Karpas-422 (cell line): ENCODE measurements around the gene DOK7. TPM values are rescaled to one million over a fixed set of nuclear protein-coding genes. Genes with fewer than 3 reads are reported as not detected.

Experiments
- DNase-seq: peaks from one replicate; pipeline ENCODE4 v3.0.0-alpha.2; 2015
- H2AFZ ChIP-seq: fragments of 200-600 bp; sonication (generic); 2 replicates; pipeline ENCODE4 v1.6.1; 2014; ENCODE audit warnings: antibody characterized with exemption, low read length, mixed read lengths
- H3K27ac ChIP-seq: fragments of 200-600 bp; sonication (generic); 2 replicates; pipeline ENCODE4 v1.5.1; 2014; ENCODE audit warnings: mild to moderate bottlenecking, low read length, moderate library complexity
- H3K27me3 ChIP-seq: fragments of 200-600 bp; sonication (generic); 2 replicates; pipeline ENCODE4 v1.6.1; 2014; ENCODE audit warnings: low read length, mixed read lengths
- H3K36me3 ChIP-seq: fragments of 200-600 bp; sonication (generic); 2 replicates; pipeline ENCODE4 v1.6.1; 2014; ENCODE audit warnings: low read length, mixed read lengths; ENCODE audit not compliant: insufficient read depth
- H3K4me1 ChIP-seq: fragments of 200-600 bp; sonication (generic); 2 replicates; pipeline ENCODE4 v1.6.1; 2014; ENCODE audit warnings: mild to moderate bottlenecking, low read length, mixed read lengths
- H3K4me2 ChIP-seq: fragments of 200-600 bp; sonication (generic); 2 replicates; pipeline ENCODE4 v1.6.1; 2014; ENCODE audit warnings: low read length, low read depth, mild to moderate bottlenecking; ENCODE audit not compliant: poor library complexity, severe bottlenecking
- H3K4me3 ChIP-seq: fragments of 200-600 bp; sonication (generic); 2 replicates; pipeline ENCODE4 v1.5.1; 2014; ENCODE audit warnings: mild to moderate bottlenecking, antibody characterized with exemption, low read length, mixed read lengths
- H3K79me2 ChIP-seq: fragments of 200-600 bp; sonication (generic); 2 replicates; pipeline ENCODE4 v1.6.1; 2014; ENCODE audit warnings: mild to moderate bottlenecking, low read length, mixed read lengths
- H3K9ac ChIP-seq: fragments of 200-600 bp; sonication (generic); 2 replicates; pipeline ENCODE4 v1.6.0; 2014; ENCODE audit warnings: low read length
- H3K9me2 ChIP-seq: fragments of 200-600 bp; sonication (generic), shearing (Covaris generic); replicated peaks from 2 replicates; pipeline ENCODE4 v1.6.0; 2014; ENCODE audit warnings: mild to moderate bottlenecking, low read length, moderate library complexity; ENCODE audit not compliant: insufficient read depth
- H3K9me3 ChIP-seq: fragments of 300-700, 200-600 bp; sonication (generic); 2 replicates; pipeline ENCODE4 v1.6.1; 2014; ENCODE audit warnings: low read length, mixed read lengths
- H4K20me1 ChIP-seq: fragments of 200-600 bp; sonication (generic); 2 replicates; pipeline ENCODE4 v1.6.1; 2014; ENCODE audit warnings: mild to moderate bottlenecking, antibody characterized with exemption, low read length, low read depth; ENCODE audit not compliant: insufficient read depth
- total RNA-seq: library from RNA; depleted of rRNA; stranded (reverse); fragments of >200 nt; shearing (Covaris generic); gene quantifications from 2 replicates; pipeline ENCODE4 v1.2.3, GENCODE V29; 2014; ENCODE audit warnings: low replicate concordance

Gene DOK7
- total RNA-seq, 1 experiment from 2014 or later, result 1.6 TPM

DNA sequence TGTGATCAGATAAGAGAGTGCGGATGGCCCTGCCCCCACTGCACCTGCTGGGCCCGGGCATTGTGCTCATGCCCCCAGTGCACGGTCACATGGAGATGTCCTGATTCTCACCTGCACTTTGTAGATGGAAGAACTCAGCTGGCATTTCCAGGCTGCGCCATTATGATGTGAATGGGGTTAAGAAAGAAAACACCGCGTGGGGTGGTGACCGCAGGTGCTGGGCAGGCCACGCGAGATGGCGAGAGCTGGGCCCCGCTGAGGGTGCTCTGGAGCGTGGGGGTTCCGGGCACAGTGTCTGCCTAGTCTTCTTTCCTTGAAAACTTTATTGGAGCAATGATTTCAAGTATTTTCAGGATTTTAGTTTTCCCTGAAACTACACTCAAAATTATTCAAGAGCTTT, 39.2 kb upstream of the DOK7 start:
- no peaks in the 10 kb centered on the region for H3K36me3 ChIP-seq
- no peaks in the 10 kb centered on the region for H3K9me3 ChIP-seq
- DNase-seq, result no peak
- H3K27ac ChIP-seq, result no peak overlapping the region
- no peak overlapping the region for H3K9ac ChIP-seq
- H3K9me2 ChIP-seq, result no peaks in the 10 kb centered on the region
- no peak overlapping the region for H2AFZ ChIP-seq
- no peaks in the 10 kb centered on the region for H3K27me3 ChIP-seq
- H3K79me2 ChIP-seq, result no peaks in the 10 kb centered on the region
- H3K4me1 ChIP-seq, result no peaks in the 10 kb centered on the region
- no peak overlapping the region for H3K4me2 ChIP-seq
- H4K20me1 ChIP-seq, result no peaks in the 10 kb centered on the region
- H3K4me3 ChIP-seq, result no peak overlapping the region

DNA sequence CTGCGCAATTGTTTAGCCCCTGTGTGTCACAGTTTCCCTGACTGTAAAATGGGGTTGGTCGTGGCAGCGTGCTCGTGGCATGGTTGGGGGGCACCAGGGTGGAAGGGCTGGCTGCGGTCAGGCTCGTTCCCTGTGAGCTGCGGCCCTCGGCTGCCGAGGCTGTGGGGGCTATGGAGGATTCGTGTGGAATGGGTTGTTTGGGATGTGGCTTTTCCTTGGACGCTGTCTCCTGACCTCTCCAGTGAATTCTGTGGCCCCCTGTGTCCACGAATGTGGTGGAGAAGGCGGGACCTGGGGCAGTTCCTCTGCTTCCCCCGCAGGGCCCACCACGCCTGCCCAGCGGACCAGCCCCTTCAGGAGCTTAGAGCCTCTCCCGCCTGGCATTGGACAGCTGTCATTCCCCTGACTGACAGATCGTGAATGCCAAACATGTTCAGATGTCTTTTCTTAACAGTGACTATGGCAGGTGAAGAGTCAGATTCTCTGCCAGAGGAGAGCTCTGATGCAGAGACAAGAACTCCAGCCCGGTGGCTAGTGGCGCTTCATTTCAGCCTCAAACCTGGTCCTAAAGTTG, 38.5 kb upstream of the DOK7 start:
- Histone ChIP-seq H3K27ac (no peak overlapping the region), H3K27me3 (no peaks in the 10 kb centered on the region), H2AFZ (no peak overlapping the region), H3K4me1 (no peaks in the 10 kb centered on the region), H3K4me3 (no peak overlapping the region), H3K9ac (no peak overlapping the region), H3K79me2 (no peaks in the 10 kb centered on the region), H4K20me1 (no peaks in the 10 kb centered on the region), H3K9me3 (no peaks in the 10 kb centered on the region), H3K36me3 (no peaks in the 10 kb centered on the region), H3K4me2 (no peak overlapping the region), H3K9me2 (no peaks in the 10 kb centered on the region)
- DNase-seq, result no peak

DNA sequence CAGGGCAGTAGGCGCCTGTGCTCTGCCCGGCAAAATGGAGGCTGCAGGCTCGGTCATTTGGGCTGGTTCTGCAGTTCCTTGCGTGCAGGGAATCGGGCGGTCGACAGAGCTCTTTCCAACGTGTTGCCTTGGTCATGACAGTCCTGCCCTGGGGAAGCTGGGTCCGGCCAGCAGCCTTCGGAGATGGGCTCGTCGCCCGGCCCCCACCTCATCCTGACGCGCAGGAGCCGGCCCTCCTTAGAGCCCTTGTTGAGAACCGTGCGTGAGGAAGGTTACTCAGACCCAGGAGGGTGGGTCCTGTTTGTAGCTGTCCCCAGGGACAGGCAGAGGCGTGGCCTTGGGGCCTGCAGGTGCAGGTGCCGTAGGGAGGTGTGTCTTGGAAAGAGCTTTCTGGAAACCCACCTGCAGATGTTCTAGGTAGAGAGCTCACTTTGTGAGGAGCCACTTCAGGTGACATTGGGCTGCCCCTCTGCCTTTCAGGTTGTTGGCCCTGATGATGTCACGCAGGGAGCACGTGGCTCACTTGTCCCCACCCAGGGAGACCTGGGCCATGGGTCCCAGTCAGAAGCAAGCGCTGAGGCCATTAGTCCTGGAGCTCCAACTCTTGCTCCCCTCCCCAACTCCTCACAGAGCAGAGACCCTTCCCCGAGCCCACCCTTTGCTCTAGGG, 36.5 kb upstream of the DOK7 start:
- no peaks in the 10 kb centered on the region for H3K36me3 ChIP-seq
- no peaks in the 10 kb centered on the region for H3K9me3 ChIP-seq
- H4K20me1 ChIP-seq, result no peaks in the 10 kb centered on the region
- no peak overlapping the region for H2AFZ ChIP-seq
- no peak for DNase-seq
- no peaks in the 10 kb centered on the region for H3K79me2 ChIP-seq
- H3K4me1 ChIP-seq, result no peaks in the 10 kb centered on the region
- no peak overlapping the region for H3K9ac ChIP-seq
- H3K27ac ChIP-seq, result no peak overlapping the region
- no peak overlapping the region for H3K4me2 ChIP-seq
- H3K27me3 ChIP-seq, result no peaks in the 10 kb centered on the region
- no peak overlapping the region for H3K4me3 ChIP-seq
- no peaks in the 10 kb centered on the region for H3K9me2 ChIP-seq

DNA sequence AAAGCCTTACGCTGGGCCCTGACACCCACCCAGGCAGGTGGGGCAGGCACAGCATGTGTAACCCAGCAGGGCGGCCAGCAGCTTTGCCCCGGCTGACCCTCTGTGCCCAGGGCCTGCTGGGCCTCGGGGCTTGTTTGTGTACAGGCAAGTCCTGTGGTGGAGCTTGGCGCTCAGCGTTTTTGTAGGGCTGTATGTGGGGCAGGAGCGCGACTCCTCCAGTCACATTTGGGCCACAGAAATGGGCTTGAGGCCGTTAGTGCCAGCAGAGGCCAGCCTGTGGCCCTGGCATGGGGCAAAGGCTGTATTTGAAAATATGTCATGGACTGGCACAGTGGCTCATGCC, 36.0 kb upstream of the DOK7 start:
- Histone ChIP-seq H2AFZ (no peak overlapping the region), H3K9me3 (no peaks in the 10 kb centered on the region), H3K27me3 (no peaks in the 10 kb centered on the region), H3K4me3 (no peak overlapping the region), H4K20me1 (no peaks in the 10 kb centered on the region), H3K9ac (no peak overlapping the region), H3K4me1 (no peaks in the 10 kb centered on the region), H3K4me2 (no peak overlapping the region), H3K79me2 (no peaks in the 10 kb centered on the region), H3K36me3 (no peaks in the 10 kb centered on the region), H3K9me2 (no peaks in the 10 kb centered on the region), H3K27ac (no peak overlapping the region)
- no peak for DNase-seq

DNA sequence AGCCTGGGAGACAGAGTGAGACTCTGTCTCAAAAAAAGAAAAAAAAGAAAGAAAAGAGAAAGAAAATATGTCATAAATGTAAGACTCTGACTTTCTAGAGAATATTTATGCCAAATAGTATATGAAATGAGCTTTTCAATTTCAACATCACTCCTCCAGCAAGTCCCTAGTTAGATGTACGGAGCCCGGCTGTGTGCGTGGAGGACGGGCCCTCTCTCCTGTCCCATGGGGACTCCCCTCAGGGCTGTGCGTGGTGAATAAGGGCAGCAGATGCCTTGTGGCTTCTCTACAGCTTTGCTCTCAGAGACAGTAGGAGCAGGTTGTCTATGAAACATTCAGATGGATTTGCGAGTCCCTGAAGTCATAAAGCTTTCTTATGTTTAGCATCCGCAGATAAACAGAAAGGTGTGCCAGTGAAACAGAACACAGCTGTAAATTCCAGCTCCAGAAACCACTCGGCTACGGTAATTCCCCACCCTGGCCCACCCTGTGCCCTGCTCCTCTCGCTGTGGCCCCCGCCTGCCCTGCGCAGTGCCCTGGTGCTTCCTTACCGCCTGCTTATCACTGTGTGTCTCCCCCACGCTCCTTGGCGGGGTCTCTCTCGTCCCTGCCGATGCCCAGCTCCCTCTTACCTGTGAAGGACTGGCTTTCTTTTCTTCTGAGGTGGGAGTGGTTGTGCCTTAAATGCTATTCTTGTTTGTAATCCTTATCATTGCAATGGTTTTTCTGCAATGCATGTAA, 35.2 kb upstream of the DOK7 start:
- Histone ChIP-seq H3K9ac (no peak overlapping the region), H3K9me2 (no peaks in the 10 kb centered on the region), H3K4me3 (no peak overlapping the region), H3K4me2 (no peak overlapping the region), H2AFZ (no peak overlapping the region), H3K27me3 (no peaks in the 10 kb centered on the region), H3K9me3 (no peaks in the 10 kb centered on the region), H3K4me1 (no peaks in the 10 kb centered on the region), H3K79me2 (no peaks in the 10 kb centered on the region), H3K27ac (no peak overlapping the region), H3K36me3 (no peaks in the 10 kb centered on the region), H4K20me1 (no peaks in the 10 kb centered on the region)
- DNase-seq, result no peak

- Histone ChIP-seq H2AFZ (no peak overlapping the region), H3K4me3 (no peak overlapping the region), H4K20me1 (no peaks in the 10 kb centered on the region), H3K36me3 (no peaks in the 10 kb centered on the region), H3K4me2 (no peak overlapping the region), H3K9me3 (no peaks in the 10 kb centered on the region), H3K27me3 (no peaks in the 10 kb centered on the region), H3K9ac (no peak overlapping the region), H3K4me1 (no peaks in the 10 kb centered on the region), H3K27ac (no peak overlapping the region), H3K79me2 (no peaks in the 10 kb centered on the region), H3K9me2 (no peaks in the 10 kb centered on the region)
- DNase-seq, result no peak
Observed at GRCh38 chr4:3429651-3430050, 33.5 kb upstream of the DOK7 start.

GRCh38 chr4:3430524-3430923, 32.6 kb upstream of the DOK7 start:
- no peaks in the 10 kb centered on the region for H3K9me3 ChIP-seq
- H3K4me2 ChIP-seq, result no peak overlapping the region
- H3K9ac ChIP-seq, result no peak overlapping the region

DNA sequence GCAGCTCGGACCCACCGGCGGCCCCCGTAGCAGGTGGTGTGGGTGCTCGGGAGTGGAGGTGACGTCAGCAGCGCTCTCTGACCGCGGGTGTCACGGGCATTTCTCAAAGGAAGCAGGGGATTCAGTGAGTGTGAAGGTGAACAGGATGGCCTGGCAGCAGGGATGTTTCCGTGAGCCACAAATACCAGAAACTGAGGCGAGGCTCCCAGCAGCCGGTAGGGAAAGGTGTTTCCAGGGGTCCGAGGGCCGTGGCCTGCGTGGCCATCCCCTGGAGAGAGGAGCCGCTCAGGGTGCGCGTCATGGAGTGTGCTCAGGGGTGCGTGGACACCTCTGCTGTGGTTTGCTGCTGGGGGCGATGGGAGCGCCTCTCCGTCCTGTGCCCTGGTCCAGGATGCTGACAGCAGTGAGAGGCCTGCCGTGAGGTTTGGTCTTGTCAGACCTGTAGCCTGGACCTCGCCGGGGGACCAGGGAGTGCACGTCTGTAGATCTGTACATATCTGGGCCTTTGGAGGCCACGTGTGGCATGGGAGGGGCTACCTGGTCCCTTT, 31.6 kb upstream of the DOK7 start:
- Histone ChIP-seq H3K79me2 (no peaks in the 10 kb centered on the region), H3K4me3 (no peak overlapping the region), H3K9me2 (no peaks in the 10 kb centered on the region), H3K4me1 (no peaks in the 10 kb centered on the region), H2AFZ (no peak overlapping the region), H3K36me3 (no peaks in the 10 kb centered on the region), H4K20me1 (no peaks in the 10 kb centered on the region), H3K27ac (no peak overlapping the region), H3K9me3 (no peaks in the 10 kb centered on the region), H3K27me3 (no peaks in the 10 kb centered on the region), H3K9ac (no peak overlapping the region), H3K4me2 (no peak overlapping the region)
- no peak for DNase-seq

More at GRCh38 chr4:3430524-3430923, 32.6 kb upstream of the DOK7 start:
- H3K79me2 ChIP-seq, result no peaks in the 10 kb centered on the region
- H4K20me1 ChIP-seq, result no peaks in the 10 kb centered on the region
- no peaks in the 10 kb centered on the region for H3K27me3 ChIP-seq
- no peak for DNase-seq
- no peaks in the 10 kb centered on the region for H3K36me3 ChIP-seq
- no peak overlapping the region for H3K27ac ChIP-seq
- no peak overlapping the region for H2AFZ ChIP-seq
- H3K4me1 ChIP-seq, result no peaks in the 10 kb centered on the region
- no peaks in the 10 kb centered on the region for H3K9me2 ChIP-seq
- no peak overlapping the region for H3K4me3 ChIP-seq
